ENCODE data around the gene SLC28A3. TPM values are rescaled to one million over a fixed set of nuclear protein-coding genes. Genes with fewer than 3 reads are reported as not detected.

The SLC28A3 gene
- total RNA-seq, 1 experiment from 2014 or later, result not detected

- POLR2A ChIA-PET (ENCODE audit: low non-redundant PET), result no interaction called here
- CTCF ChIA-PET, result no interaction called here
Observed at GRCh38 chr9:84301851-84302250, 38.7 kb downstream of the SLC28A3 start.

GRCh38 chr9:84300271-84300670 lies 40.3 kb downstream of the SLC28A3 start:
- POLR2A ChIA-PET (ENCODE audit: low non-redundant PET), result no interaction called here
- no peak for DNase-seq (ENCODE audit: low spot score)
- Histone ChIP-seq H3K36me3 (ENCODE audit: insufficient read depth, low read length, poor library complexity, severe bottlenecking) (no peaks in the 10 kb centered on the region), H3K4me3 (ENCODE audit: low read depth, low read length, poor library complexity, severe bottlenecking) (no peak overlapping the region), H3K9me3 (ENCODE audit: low read depth, low read length, poor library complexity, severe bottlenecking) (no peaks in the 10 kb centered on the region), H3K27ac (ENCODE audit: low read depth, low read length, poor library complexity, severe bottlenecking) (no peak overlapping the region), H3K4me1 (ENCODE audit: insufficient read depth, low read length, poor library complexity, severe bottlenecking) (no peaks in the 10 kb centered on the region), H3K27me3 (replicated peaks; ENCODE audit: insufficient read depth, low read depth, low read length, poor library complexity) (no peaks in the 10 kb centered on the region)
- CTCF ChIA-PET, result no interaction called here
- no peak for TF ChIP-seq EZH2 (IDR thresholded peaks at IDR 0.05; ENCODE audit: borderline replicate concordance, low read depth, low read length, poor library complexity, severe bottlenecking)
- no peak for TF ChIP-seq CTCF (conservative IDR thresholded peaks at IDR 0.05; ENCODE audit: low read depth, low read length)
- no TSS peak for BruUV-seq (replicated peaks)
- intact Hi-C loops (cut with micrococcal nuclease; ENCODE audit: unreplicated experiment), result no loop called here

More at GRCh38 chr9:84301851-84302250, 38.7 kb downstream of the SLC28A3 start:
- no peak overlapping the region for H3K4me3 ChIP-seq (ENCODE audit: low read depth, low read length, poor library complexity, severe bottlenecking)
- H3K27me3 ChIP-seq (replicated peaks; ENCODE audit: insufficient read depth, low read depth, low read length, poor library complexity), result no peaks in the 10 kb centered on the region
- intact Hi-C loops (cut with micrococcal nuclease; ENCODE audit: unreplicated experiment), result no loop called here
- H3K27ac ChIP-seq (ENCODE audit: low read depth, low read length, poor library complexity, severe bottlenecking), result no peak overlapping the region
- DNase-seq (ENCODE audit: low spot score), result peak; percentile 19
- BruUV-seq (replicated peaks), result no TSS peak
- no peaks in the 10 kb centered on the region for H3K4me1 ChIP-seq (ENCODE audit: insufficient read depth, low read length, poor library complexity, severe bottlenecking)
- no peaks in the 10 kb centered on the region for H3K36me3 ChIP-seq (ENCODE audit: insufficient read depth, low read length, poor library complexity, severe bottlenecking)
- no peaks in the 10 kb centered on the region for H3K9me3 ChIP-seq (ENCODE audit: low read depth, low read length, poor library complexity, severe bottlenecking)
- TF ChIP-seq CTCF (conservative IDR thresholded peaks at IDR 0.05; ENCODE audit: low read depth, low read length) (no peak), EZH2 (IDR thresholded peaks at IDR 0.05; ENCODE audit: borderline replicate concordance, low read depth, low read length, poor library complexity, severe bottlenecking) (no peak)

GRCh38 chr9:84297162-84297821 lies 43.3 kb downstream of the SLC28A3 start:
- no peaks in the 10 kb centered on the region for H3K27me3 ChIP-seq (replicated peaks; ENCODE audit: insufficient read depth, low read depth, low read length, poor library complexity)
- H3K27ac ChIP-seq (ENCODE audit: low read depth, low read length, poor library complexity, severe bottlenecking), result no peak overlapping the region
- TF ChIP-seq CTCF (conservative IDR thresholded peaks at IDR 0.05; ENCODE audit: low read depth, low read length), result no peak
- TF ChIP-seq EZH2 (IDR thresholded peaks at IDR 0.05; ENCODE audit: borderline replicate concordance, low read depth, low read length, poor library complexity, severe bottlenecking), result no peak
- BruUV-seq (replicated peaks), result no TSS peak
- H3K4me3 ChIP-seq (ENCODE audit: low read depth, low read length, poor library complexity, severe bottlenecking), result no peak overlapping the region
- intact Hi-C loops (cut with micrococcal nuclease; ENCODE audit: unreplicated experiment), result no loop called here
- no peaks in the 10 kb centered on the region for H3K36me3 ChIP-seq (ENCODE audit: insufficient read depth, low read length, poor library complexity, severe bottlenecking)
- CTCF ChIA-PET, result no interaction called here
- H3K4me1 ChIP-seq (ENCODE audit: insufficient read depth, low read length, poor library complexity, severe bottlenecking), result no peaks in the 10 kb centered on the region
- H3K9me3 ChIP-seq (ENCODE audit: low read depth, low read length, poor library complexity, severe bottlenecking), result no peaks in the 10 kb centered on the region
- POLR2A ChIA-PET (ENCODE audit: low non-redundant PET), result no interaction called here
- DNase-seq (ENCODE audit: low spot score), result no peak
